Measurements from ENCODE around the gene ATP11A. TPM values are rescaled to one million over a fixed set of nuclear protein-coding genes. Genes with fewer than 3 reads are reported as not detected.

ATP11A gene
- total and polyA plus RNA-seq, 2 experiments from 2014 or later, result 4.9 to 5.0 TPM

DNA sequence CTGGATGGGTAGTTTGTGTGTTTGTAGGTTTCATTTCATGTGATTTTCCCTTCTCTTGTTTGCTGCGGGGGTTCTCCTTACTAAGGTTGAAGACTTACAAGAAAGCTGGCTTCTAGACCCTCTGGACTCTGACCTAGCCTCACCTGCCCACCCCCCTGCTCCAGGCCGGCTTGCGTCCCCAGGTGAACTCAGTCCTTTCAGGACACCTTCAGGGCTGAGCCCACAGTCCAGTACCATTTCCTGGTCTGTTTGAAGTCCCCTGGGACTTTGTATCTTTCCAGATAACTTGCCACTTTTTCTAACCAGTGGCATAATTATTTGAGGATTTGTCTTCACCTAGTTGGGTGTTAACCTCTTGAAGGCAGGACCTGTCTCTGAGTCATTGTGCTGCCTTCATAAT, 227.9 kb downstream of the ATP11A start:
- no peak for TF ChIP-seq EZH2phosphoT487 (IDR thresholded peaks at IDR 0.05; ENCODE audit: insufficient read depth, low read depth)
- no peak for TF ChIP-seq EZH2 (IDR thresholded peaks at IDR 0.05; ENCODE audit: insufficient read depth, poor library complexity, severe bottlenecking)
- Histone ChIP-seq H2AFZ (no peak overlapping the region), H3K4me1 (ENCODE audit: insufficient read depth) (no peaks in the 10 kb centered on the region), H4K20me1 (ENCODE audit: insufficient read depth) (no peaks in the 10 kb centered on the region), H3K4me3 (no peak overlapping the region), H3K27me3 (replicated peaks; ENCODE audit: insufficient read depth) (peaks cover 56% of the 10 kb centered on the region), H3F3A (ENCODE audit: insufficient read depth) (no peaks in the 10 kb centered on the region), H3K9me2 (ENCODE audit: insufficient read depth) (no peaks in the 10 kb centered on the region), H3K79me2 (ENCODE audit: insufficient read depth) (no peaks in the 10 kb centered on the region), H3K27ac (no peak overlapping the region), H3K4me2 (ENCODE audit: unreplicated experiment) (no peak overlapping the region), H3K9ac (no peak overlapping the region), H3K9me3 (ENCODE audit: low read depth) (no peaks in the 10 kb centered on the region), H3K36me3 (ENCODE audit: low read depth) (no peaks in the 10 kb centered on the region)
- WGBS, 2 experiments (ENCODE audit: low coverage in 1 of 2, low lambda C conversion rate in 2 of 2, missing lambda C conversion rate in 2 of 2), result 24 to 55% methylated on average over 3 of the region's 3 CpGs
- DNase-seq, result no peak
- in situ Hi-C loops (cut with MboI), result no loop called here

GRCh38 chr13:112918266-112918665, 228.4 kb downstream of the ATP11A start:
- in situ Hi-C loops (cut with MboI), result no loop called here
- whole genome bisulfite sequencing, 2 experiments (ENCODE audit: low coverage in 1 of 2, low lambda C conversion rate in 2 of 2, missing lambda C conversion rate in 2 of 2), result 51 to 60% methylated on average over 8 of the region's 8 CpGs
- no peak overlapping the region for H3K4me3 ChIP-seq

DNA sequence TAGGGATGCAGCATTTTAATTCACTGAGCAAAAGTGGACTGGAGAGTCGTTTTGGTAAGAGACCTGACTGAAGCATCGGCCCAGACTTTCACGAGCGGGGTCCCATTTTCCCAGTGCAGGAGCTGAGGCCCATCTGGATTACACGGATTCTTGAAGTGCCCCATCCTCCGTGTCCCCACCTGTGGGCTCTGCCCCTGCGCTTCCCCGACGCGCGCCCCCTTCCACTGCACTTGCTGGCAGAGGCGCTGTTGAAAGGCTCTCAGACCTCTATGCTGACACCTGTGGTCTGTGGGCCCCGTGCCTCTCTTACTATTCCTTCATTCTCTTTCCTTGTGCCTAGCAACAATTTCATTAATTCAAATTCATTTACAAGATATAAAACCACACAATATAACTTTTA, 228.9 kb downstream of the ATP11A start:
- no peak for DNase-seq
- WGBS, 2 experiments (ENCODE audit: low coverage in 1 of 2, low lambda C conversion rate in 2 of 2, missing lambda C conversion rate in 2 of 2), result 71 to 75% methylated on average over 13 of the region's 13 CpGs
- H4K20me1 ChIP-seq (ENCODE audit: insufficient read depth), result no peaks in the 10 kb centered on the region
- H2AFZ ChIP-seq, result no peak overlapping the region
- no peaks in the 10 kb centered on the region for H3K9me3 ChIP-seq (ENCODE audit: low read depth)
- H3K4me1 ChIP-seq (ENCODE audit: insufficient read depth), result no peaks in the 10 kb centered on the region
- H3K79me2 ChIP-seq (ENCODE audit: insufficient read depth), result no peaks in the 10 kb centered on the region
- no peak overlapping the region for H3K4me2 ChIP-seq (ENCODE audit: unreplicated experiment)
- no peak for TF ChIP-seq EZH2phosphoT487 (IDR thresholded peaks at IDR 0.05; ENCODE audit: insufficient read depth, low read depth)
- in situ Hi-C loops (cut with MboI), result no loop called here
- no peak overlapping the region for H3K27ac ChIP-seq
- no peak overlapping the region for H3K9ac ChIP-seq
- no peaks in the 10 kb centered on the region for H3K9me2 ChIP-seq (ENCODE audit: insufficient read depth)
- no peak overlapping the region for H3K4me3 ChIP-seq
- peaks cover 52% of the 10 kb centered on the region for H3K27me3 ChIP-seq (replicated peaks; ENCODE audit: insufficient read depth)
- no peaks in the 10 kb centered on the region for H3K36me3 ChIP-seq (ENCODE audit: low read depth)
- no peaks in the 10 kb centered on the region for H3F3A ChIP-seq (ENCODE audit: insufficient read depth)

More at GRCh38 chr13:112918266-112918665, 228.4 kb downstream of the ATP11A start:
- DNase-seq, result no peak
- Histone ChIP-seq H3K9me2 (ENCODE audit: insufficient read depth) (no peaks in the 10 kb centered on the region), H3K9ac (no peak overlapping the region), H3K4me1 (ENCODE audit: insufficient read depth) (no peaks in the 10 kb centered on the region), H3K4me2 (ENCODE audit: unreplicated experiment) (no peak overlapping the region), H2AFZ (no peak overlapping the region), H3K27me3 (replicated peaks; ENCODE audit: insufficient read depth) (peaks cover 56% of the 10 kb centered on the region), H3F3A (ENCODE audit: insufficient read depth) (no peaks in the 10 kb centered on the region), H3K36me3 (ENCODE audit: low read depth) (no peaks in the 10 kb centered on the region), H4K20me1 (ENCODE audit: insufficient read depth) (no peaks in the 10 kb centered on the region), H3K27ac (no peak overlapping the region), H3K79me2 (ENCODE audit: insufficient read depth) (no peaks in the 10 kb centered on the region), H3K9me3 (ENCODE audit: low read depth) (no peaks in the 10 kb centered on the region)
- no peak for TF ChIP-seq EZH2phosphoT487 (IDR thresholded peaks at IDR 0.05; ENCODE audit: insufficient read depth, low read depth)
- no peak for TF ChIP-seq EZH2 (IDR thresholded peaks at IDR 0.05; ENCODE audit: insufficient read depth, poor library complexity, severe bottlenecking)

GRCh38 chr13:112923962-112924361, 234.1 kb downstream of the ATP11A start:
- Histone ChIP-seq H2AFZ (no peak overlapping the region), H3K4me2 (ENCODE audit: unreplicated experiment) (no peak overlapping the region), H3K4me1 (ENCODE audit: insufficient read depth) (no peaks in the 10 kb centered on the region), H3K9me3 (ENCODE audit: low read depth) (no peaks in the 10 kb centered on the region), H3K36me3 (ENCODE audit: low read depth) (no peaks in the 10 kb centered on the region), H3F3A (ENCODE audit: insufficient read depth) (no peaks in the 10 kb centered on the region), H3K27ac (no peak overlapping the region), H3K9ac (no peak overlapping the region), H4K20me1 (ENCODE audit: insufficient read depth) (no peaks in the 10 kb centered on the region), H3K9me2 (ENCODE audit: insufficient read depth) (no peaks in the 10 kb centered on the region), H3K27me3 (replicated peaks; ENCODE audit: insufficient read depth) (peaks cover 63% of the 10 kb centered on the region), H3K79me2 (ENCODE audit: insufficient read depth) (no peaks in the 10 kb centered on the region), H3K4me3 (no peak overlapping the region)
- in situ Hi-C loops (cut with MboI), result no loop called here
- WGBS, 2 experiments (ENCODE audit: low coverage in 1 of 2, low lambda C conversion rate in 2 of 2, missing lambda C conversion rate in 2 of 2), result 60 to 65% methylated on average over 11 to 12 of the region's 12 CpGs
- TF ChIP-seq EZH2 (IDR thresholded peaks at IDR 0.05; ENCODE audit: insufficient read depth, poor library complexity, severe bottlenecking) (no peak), EZH2phosphoT487 (IDR thresholded peaks at IDR 0.05; ENCODE audit: insufficient read depth, low read depth) (no peak)
- DNase-seq, result no peak

DNA sequence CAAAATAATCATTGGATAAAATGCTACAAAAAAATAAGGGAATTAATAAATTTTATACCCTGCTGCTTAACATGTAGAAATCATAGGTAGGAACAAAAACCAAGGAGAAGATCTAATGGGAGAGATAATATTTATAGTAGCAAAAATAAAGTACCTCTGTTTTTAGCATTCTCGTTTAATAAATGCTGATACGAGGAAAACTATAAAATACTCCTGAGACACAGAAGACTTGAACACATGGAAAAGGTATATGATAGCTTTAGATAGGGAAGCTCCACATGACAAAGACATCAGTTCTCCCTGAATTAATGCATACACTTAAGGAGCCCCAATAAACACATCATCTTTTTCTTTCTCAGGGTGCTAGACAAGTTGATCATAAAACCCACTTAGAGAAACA, 234.5 kb downstream of the ATP11A start:
- in situ Hi-C loops (cut with MboI), result no loop called here
- Histone ChIP-seq H3K27me3 (replicated peaks; ENCODE audit: insufficient read depth) (peaks cover 66% of the 10 kb centered on the region), H3K9me3 (ENCODE audit: low read depth) (no peaks in the 10 kb centered on the region), H3K4me1 (ENCODE audit: insufficient read depth) (no peaks in the 10 kb centered on the region), H3K9ac (no peak overlapping the region), H3K79me2 (ENCODE audit: insufficient read depth) (no peaks in the 10 kb centered on the region), H2AFZ (no peak overlapping the region), H3K36me3 (ENCODE audit: low read depth) (no peaks in the 10 kb centered on the region), H4K20me1 (ENCODE audit: insufficient read depth) (no peaks in the 10 kb centered on the region), H3F3A (ENCODE audit: insufficient read depth) (no peaks in the 10 kb centered on the region), H3K4me3 (no peak overlapping the region), H3K9me2 (ENCODE audit: insufficient read depth) (no peaks in the 10 kb centered on the region), H3K4me2 (ENCODE audit: unreplicated experiment) (no peak overlapping the region), H3K27ac (no peak overlapping the region)
- 64 to 76% methylated on average over 2 of the region's 2 CpGs for WGBS, 2 experiments (ENCODE audit: low coverage in 1 of 2, low lambda C conversion rate in 2 of 2, missing lambda C conversion rate in 2 of 2)
- TF ChIP-seq EZH2phosphoT487 (IDR thresholded peaks at IDR 0.05; ENCODE audit: insufficient read depth, low read depth) (no peak), EZH2 (IDR thresholded peaks at IDR 0.05; ENCODE audit: insufficient read depth, poor library complexity, severe bottlenecking) (no peak)
- DNase-seq, result no peak
